ENCODE measurements around the gene FGD3.

Gene FGD3

DNA sequence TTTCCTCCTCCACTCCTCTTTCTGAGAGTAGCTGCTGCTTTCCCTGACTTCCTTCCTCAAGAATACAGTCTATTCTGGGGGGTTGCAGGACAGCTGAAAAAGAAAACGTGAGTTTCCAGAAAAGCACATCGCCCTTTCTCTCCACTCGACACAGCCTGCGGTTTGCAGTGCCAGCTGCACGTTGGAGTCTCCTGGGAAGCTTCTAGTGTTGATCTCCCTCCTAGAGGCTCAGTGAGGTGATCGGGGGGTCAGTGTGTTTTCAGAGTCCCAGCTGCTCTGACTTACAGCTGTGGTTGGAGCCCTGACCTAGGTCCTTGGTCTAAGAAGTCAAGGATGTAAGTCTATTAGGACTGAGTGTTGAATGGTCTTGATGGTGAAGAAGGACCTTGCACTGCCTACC lies 86.2 kb downstream of the FGD3 start:
- no peak for FAIRE-seq

DNA sequence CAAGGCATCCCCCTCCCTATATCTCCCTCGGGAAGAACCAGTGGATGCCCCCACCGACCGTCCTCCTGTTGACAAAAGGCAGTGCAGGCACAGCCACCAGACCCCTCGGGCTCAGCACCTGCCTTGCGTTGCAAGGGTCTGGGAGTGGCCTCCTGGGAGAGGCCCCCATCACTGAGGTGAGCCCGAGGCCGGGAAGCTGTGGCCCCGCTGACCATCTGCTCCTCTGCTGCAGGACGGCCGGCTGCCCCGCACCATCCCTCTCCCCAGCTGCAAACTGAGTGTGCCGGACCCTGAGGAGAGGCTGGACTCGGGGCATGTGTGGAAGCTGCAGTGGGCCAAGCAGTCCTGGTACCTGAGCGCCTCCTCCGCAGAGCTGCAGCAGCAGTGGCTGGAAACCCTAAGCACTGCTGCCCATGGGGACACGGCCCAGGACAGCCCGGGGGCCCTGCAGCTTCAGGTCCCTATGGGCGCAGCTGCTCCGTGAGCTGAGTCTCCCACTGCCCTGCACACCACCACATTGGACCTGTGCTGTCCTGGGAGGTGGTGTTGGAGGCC lies 87.9 kb downstream of the FGD3 start:
- no peak for FAIRE-seq

DNA sequence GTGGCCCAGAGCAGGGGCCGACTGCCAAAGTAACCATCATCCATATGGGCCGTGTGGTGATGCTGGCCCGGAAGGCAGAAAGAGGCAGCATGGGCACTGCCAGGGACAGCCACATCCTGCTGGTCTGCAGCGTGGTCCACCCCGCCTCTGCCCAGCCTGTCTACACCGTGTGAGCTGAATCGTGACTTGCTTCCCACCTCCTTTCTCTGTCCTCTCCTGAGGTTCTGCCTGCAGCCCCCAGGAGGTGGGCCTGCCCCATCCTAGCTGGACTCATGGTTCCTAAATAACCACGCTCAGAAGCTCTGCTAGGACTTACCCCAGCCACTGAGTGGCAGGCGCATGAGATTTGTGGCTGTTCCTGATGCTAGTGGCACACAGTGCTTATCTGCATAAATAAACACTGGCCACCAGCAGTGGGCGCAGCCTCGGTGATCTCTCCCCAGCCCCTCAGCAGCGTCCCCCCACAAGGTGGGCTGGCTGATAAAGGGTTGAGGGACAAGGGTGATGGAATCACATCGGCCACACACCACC lies 88.6 kb downstream of the FGD3 start:
- no peak for FAIRE-seq

DNA sequence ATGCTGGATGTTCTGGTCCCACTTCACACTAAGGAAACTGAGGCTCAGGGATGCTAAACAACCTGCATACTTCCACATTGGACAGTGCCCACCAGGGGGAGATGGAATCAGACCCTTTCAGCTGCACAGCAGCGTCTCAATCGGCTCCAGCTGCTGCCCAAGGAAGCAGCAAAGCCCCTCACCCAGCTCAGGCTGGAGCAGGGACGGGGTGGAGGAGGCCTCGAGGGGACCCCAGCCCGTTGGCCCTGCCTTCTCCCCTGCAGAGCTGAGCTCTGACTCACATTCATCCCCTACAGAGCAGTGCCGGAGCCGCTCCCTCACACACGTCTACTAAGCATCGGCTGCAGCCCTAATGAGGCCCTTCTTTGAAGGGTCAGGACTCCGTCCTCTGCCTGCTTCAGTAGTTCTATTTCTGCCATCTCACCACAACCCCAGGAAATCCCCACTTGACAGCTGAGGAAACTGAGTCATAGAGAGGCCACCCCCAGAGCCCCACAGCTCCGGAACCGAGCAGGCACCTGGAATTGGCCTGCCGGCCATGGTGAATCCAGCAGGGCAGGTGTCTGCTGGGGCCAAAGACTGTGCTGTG lies 89.7 kb downstream of the FGD3 start:
- no peak for FAIRE-seq

DNA sequence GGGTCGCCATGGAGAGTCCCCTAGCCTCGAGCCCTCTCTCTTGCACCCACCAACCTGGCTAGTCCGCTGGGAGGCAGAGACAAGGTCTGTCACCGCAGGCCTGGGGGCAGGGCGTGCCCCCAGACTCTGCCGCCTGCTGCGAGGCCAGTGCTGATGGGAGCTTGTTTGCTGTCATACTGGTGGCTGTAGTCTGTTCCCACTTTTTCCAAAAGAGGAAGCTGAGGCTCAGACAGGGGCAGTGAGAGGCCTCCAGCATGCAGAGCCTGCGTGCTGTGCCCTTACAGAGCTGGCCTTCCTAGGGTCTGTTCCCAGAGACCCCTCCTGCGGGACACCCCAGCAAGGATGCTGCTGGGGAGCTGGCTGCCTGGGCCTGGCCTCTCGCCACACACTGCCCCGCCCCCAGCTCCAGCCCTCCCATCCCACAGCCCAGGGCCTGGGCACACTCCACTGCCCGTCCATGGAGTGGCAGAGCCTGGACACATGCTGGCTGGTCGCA lies 90.2 kb downstream of the FGD3 start:
- no peak for FAIRE-seq

DNA sequence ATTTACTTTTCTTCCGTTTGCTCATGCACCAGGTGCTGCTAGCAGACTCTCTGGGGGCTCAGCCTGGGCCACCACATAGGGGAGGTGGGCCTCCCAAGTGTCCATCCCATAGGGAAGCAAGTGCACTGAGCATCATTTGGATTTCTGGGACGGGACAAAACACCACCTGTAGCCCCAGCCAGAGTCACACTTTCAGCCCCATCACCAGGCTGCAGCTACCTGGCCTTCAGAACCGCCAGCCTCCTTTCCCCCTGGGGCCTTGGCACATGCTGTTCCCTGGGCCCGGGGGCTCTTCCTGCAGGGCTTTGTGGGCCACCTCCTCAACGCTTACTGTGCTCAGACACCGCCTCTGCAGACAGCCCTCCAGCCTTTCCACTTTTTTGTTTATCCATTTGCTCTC lies 91.6 kb downstream of the FGD3 start:
- no peak for FAIRE-seq

DNA sequence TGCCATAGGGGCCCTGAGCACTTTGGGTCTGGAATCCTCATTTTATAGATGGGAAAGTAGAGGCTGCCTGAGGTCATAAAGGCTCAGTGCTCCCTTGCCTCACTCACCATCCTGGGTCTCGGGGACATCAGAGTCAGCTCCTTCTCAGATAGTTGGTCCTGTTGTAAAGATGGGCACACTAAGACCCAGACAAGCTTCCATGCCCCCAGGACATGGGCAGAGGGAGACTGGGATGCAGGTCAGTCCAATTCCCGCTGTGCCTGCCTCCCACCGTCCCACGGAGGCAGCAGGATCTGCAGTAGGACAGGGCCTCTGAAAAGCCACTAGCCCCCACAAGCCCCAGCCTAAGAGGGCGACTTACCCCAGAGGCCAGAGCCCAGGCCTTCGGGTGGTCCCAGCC lies 92.1 kb downstream of the FGD3 start:
- FAIRE-seq, result no peak

DNA sequence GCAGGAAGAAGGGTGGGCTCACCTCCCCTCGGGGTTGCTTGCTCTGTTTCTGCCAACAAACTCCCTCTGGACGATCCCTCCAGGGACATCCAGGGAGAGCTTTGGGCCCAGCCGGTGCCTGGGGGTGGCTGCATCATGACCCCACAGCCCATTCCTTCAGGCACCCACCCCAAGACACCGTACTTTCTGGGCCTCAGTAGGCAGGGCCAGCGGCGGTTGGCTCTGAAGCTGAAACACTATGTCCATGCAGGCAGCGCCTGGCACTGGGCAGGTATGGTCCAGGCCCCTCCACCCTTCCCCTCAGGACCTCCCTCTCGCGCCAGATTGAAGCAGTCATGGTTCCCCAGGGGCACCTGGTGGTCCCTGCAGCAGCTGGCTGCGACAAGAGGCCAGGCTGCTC lies 92.7 kb downstream of the FGD3 start:
- FAIRE-seq, result no peak

DNA sequence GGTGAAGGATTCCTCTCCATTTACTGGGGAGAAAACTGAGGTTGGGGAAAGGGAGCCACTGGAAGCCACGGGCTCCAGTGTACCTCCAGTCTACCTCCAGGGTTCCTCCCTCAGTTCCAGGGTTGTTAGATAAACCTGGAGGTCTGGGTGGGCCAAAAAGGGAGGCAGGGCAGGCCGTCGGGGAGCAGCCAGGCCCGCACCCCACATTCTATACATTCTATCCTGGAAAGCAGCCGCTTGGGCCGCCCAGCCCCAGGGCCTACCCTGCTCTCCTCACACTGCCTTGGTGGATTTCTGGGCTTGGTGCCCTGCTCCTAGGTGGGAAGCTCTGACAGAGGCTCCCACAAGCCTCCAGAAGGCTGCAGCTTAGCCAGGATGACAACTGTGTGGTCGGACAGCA lies 93.1 kb downstream of the FGD3 start:
- no peak for FAIRE-seq

DNA sequence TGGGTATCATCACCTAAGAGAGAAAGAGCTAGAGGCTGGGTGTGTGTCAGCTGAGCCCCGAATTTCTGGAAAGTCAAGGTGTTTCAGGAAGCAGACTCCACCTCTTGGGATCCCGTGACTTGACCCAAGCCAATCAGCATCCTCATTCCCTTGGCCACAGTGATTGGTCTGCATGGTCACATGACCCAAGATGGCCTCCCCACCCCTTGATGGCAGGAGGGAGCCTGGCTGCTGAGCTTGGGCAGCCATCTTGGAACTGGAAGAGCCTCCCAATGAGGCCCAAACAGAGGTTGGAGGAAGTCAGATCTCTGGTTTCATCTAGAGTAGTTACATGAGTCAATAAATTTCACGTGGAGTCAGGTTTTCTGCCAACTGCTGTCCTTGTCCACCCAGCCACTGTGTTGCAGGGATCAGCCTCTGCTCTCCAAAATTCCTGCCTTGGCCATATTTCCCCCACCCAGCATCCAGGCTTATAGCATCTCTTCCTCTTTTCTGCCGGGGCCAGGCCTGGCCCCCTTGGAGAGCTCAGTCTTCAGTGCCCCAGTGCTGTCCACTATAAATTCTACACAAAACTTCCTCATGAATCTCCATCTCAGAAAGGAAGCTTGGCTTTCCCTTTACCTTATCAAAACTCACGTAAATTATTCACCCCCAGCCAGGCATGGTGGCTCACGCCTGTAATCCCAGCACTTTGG lies 93.9 kb downstream of the FGD3 start:
- FAIRE-seq, result no peak

DNA sequence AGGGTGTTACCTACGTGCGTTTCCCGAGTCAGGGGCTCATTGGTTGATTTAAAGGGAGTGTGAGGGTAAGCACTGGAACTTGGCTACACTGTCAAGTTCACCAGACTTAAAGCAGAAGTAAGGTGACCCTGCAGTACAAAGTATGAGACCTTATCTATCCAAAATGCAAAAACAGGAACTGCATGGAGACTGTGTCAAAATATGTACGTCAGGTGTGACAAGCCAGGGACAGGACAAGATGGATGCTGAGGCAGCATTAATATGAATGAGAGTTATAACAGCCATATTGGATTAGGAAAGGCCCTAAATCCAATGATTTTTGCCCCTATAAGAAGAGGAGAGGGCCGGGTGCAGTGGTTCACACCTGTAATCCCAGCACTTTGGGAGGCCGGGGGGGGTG lies 95.8 kb downstream of the FGD3 start:
- no peak for FAIRE-seq

DNA sequence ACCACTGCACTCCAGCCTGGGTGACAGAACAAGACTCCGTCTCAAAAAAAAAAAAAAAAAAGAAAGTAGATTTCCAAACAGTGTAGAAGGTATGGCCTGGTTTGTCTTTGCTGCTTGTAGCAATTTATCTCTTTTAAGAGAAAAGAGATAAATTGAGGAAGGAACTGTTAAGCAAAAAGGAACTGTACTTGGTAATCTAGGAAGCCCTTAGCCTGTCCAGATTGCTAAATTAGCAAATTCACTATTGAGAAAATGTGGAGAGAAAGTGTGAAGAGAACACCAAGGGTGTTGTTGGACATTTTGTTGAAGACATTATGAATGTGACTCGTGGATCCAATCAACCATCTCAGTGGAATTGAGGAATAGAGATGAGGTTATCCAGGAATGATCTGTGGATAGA lies 98.2 kb downstream of the FGD3 start:
- no peak for FAIRE-seq

DNA sequence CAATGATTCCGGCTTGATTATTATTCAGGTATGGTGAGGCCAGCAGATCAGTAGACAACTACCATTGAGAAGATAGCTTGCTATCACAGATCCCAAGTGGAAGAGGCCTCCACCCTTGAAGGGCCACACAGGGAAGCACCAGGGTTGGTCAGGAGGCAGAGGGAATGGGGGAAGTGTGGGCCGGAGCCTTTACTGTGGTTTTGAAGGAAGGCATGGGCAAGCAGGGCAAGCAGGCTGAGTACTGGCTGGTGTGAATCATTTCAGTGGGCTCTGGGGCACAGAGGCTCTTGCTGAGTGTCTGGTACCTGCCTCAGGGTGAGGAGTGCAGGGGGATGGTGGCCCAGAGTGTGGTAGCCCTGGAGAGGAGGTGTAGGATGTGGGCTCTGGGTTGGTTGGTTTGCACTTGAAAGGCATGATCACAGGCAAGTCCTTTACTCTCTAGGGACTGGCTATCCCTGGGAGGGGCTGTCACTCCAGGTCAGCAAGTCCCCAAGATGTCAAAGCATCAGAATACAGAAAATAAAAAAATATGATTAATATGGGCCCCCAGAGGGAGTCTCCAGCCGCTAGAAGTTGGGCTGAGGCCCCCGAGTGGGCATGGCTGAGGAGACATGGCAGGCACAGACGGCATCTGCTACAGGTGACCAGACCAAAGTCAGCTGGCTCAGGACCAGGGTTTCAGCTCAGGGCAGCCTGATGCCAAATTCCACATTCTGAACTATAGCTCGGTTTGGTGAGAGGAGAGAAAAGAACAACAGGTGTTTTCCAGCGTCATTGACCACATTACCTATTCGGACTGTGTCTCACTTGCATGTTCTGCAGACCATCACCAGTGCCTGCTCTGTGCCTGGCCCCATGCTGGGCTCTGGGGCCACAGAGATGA lies 101.5 kb downstream of the FGD3 start:
- FAIRE-seq, result no peak

DNA sequence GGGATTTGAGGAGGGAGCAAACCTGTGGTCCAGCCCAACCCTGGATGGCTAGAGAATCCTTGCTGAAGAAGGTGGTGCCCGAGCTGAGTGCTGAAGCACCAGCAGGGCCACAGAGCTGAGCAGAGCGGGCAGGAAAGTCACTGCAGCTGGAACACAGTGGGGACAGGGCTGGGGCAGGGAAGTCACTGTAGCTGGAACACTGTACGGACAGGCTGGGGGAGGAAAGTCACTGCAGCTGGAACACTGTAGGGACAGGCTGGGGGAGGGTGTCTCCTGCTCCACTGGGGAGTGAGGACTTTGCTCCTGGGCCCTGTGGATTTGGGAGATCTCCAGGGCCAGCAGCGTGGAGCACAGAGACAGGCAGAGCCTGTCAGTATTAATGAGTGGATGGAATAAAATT lies 102.2 kb downstream of the FGD3 start:
- FAIRE-seq, result no peak

DNA sequence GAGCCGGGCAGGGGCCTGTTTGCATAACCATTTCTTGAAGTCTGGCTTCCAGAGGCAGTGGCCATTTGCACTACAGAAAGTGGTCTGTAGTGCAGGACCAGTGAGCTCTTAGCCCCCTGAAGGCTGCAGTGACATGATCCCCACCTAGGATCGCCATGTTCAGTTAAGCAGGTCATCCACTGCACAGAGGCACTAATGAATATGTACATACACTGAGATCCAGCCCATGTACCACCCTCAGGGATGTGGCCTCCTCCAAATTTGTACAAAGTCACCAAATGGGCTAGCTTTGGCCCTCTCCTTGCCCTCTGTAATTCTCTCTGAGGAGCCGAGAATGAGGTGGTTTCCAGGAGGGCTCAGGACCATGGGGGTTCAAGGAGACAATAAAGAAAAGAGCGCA lies 102.9 kb downstream of the FGD3 start:
- no peak for FAIRE-seq

DNA sequence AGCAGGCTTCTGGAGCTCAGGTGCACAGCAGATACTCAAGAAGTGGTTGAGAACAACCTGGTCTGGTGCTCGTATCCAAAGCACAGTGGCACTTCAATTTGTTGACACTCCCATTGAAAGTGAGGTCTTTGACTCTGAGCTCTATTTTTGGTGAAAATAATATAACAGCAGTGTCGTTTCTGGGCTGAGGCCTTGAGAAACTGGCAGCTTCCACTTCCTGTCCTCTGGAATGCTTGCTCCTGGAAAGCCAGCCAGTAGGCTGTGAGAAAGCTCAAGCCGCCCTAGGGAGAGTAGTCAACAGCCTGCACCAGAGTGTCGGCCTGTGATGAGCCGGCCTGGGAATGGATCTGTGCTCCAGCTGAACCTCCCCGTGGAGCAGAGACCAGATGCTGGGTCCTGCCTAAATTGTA lies 104.4 kb downstream of the FGD3 start:
- no peak for FAIRE-seq

DNA sequence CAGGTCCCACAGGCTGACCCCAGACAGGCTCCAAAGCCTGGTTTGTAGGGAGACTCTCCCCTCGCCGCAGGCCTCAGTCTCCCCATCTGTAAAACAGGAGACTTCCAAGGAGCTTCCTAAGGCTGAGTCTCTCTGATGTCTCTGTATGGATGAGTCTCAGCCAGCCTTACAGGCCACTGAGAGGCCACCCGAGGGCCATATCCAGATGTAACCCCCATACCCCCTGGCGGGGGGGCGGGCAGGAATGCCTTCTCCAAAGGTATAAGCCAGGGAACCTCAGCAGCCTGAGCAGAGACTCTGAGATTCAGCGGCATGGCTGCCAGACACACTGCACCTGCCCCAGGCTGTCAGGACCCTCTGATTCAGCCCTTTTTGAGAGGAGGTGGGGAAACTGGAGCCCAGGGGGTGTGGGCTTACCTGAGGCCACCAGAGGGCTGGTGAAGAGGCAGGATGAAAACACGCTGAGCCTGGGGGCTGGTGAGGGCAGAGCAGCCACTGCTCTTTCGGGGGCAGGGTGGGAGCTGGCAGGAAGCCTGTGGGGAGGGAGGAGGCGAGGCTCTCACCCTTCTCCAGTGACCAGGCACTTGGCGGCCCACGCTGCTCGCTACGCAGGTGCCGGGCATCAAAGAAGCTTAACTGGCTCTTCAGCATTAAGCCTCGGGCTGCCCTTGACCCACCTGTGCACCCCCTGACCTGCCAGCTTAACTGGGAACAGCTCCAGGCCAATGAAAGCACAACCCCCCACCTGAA lies 105.6 kb downstream of the FGD3 start:
- FAIRE-seq, result no peak

DNA sequence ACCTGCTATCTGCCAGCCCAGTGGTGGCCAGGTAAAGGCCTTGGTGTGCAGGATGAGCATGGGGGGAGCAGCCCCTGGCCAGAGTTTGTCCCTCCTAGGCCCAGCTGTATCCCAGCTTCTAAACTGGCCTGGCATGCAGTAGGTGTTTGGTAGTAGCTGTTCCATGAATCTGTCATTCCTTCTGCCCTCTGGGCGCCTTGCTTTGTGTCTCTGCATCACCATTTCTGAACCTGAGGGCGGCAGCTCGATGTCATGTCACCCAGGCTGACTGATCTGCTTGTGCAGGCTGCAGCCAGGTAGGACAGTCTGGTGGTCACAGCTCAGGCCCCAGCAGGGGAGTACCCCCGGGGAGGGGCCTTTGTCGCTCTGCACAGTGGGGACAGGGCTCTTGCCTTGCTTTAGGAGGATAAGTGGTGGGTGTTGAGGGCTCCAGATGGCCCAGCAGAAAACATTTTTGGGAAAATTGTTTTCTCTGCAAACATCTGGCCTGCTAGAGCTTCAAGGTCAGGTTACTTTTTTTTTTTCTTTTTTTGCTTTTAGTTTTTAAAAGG lies 106.5 kb downstream of the FGD3 start:
- no peak for FAIRE-seq

DNA sequence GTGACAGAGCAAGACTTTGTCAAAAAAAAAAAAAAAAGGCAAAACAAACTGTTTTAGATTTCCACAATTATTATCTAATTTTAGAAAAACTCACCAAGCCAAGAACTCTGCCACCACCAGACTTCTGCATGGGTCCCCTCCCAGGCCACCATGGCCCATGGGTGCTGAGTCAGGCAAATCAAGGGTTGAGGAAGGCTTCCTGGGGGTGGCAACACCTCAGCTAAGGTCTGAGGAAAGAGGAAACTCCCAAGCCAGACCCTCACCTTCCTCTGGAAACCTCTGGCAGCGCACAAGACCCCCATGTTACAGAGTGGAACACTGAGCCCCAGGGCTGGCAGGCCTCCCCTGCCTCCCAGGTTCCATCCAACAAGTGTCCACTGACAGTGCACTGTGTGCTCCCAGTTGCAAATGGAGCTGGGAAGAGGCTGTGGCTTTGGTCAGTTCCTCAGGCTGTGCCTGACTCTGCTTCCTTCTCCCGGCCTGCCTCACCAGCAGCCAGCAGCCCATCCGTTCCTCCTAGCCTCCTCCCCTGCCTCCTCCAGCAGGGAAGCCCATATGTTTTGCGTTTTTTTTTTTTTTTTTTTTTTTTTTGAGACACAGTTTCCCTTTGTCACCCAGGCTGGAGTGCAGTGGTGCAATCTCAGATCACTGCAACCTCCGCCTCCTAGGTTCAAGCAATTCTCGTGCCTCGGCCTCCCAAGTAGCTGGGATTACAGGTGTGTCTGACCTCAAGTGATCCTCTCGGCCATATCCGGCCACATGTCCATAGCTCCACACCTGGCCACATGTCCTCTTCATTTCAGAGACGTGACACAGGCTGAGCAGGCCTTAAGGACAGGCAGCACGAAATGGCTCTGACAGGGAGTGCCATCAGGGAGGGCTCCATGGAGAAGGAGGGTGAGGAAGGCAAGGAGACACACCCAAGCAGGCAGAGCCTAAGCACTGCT lies 107.7 kb downstream of the FGD3 start:
- no peak for FAIRE-seq

DNA sequence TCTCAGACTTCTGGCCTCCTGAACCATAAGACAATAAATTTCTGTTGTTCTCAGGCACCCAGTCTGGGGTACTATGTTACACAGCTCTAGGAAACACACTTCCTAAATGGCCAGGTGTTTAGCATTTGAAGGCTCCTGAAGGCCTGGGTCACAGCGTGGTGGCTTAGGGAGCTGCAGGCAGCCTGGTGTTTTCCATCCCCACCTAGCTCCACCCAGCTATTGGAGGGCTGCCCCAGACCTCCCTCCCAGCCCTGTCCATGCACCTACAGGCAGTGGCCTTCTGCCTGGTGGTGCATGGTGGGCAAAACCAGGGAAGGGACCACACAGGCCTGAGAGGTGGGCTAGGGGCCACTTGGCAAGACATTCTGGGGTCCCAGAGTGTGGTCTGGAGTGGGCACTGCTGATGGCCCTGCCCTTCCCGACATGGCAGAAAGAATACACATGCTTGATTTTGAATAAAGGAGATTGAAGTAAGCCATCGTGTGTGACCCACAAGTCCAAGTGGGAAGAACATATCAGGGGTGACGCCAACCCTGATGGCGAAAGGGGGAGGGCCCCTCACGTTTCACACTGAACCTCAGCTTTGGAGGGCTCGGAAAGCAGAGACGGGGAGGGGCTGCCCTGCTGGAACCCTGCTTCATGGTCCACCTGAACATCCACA lies 109.8 kb downstream of the FGD3 start:
- FAIRE-seq, result no peak
